Stomach (tissue), 4 donors: ENCODE results near the gene SEMA5A.

Source experiments
- POLR2A ChIP-seq, 4 donors: fragments of 450-650 bp; IDR thresholded peaks; one replicate each; pipeline ENCODE4 v1.6.1; 2016; ENCODE audit warnings: antibody characterized with exemption in 4 of 4, control low read depth in 2 of 4, mild to moderate bottlenecking in 1 of 4, moderate library complexity in 1 of 4
- TF ChIP-seq, protein P1 (sequence below), 7 experiments: fragments of 450-650 bp in 4 of 7; fragments of 200-600 bp in 3 of 7; sonication (generic) in 3 of 7; IDR thresholded peaks; one replicate each; pipeline ENCODE4 v1.5.1; 2016 to 2019; ENCODE audit warnings: antibody characterized with exemption in 7 of 7, control low read depth in 2 of 7, mild to moderate bottlenecking in 1 of 7

DNA sequence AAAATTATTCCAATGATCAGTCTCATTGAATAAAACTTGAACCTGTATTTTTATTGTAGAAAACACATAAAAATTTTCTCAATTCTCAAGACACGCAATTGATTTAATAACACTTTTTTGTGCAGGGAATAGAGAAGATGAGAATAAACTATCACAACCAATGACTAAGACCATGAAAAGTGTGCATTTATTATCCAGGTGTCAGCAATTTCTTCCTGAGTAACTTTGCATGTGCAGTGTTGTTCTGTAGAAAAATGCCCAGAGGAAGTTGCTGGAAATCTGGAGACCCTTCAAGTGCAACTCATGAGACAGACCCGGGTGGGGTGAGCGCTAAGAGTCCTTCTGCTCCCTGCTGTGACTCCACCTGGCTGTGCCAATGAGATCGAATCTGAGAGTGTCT lies 405.7 kb downstream of the SEMA5A start:
- no peak for TF ChIP-seq POLR2A (IDR thresholded peaks at IDR 0.05)
- TF ChIP-seq, protein P1, sequence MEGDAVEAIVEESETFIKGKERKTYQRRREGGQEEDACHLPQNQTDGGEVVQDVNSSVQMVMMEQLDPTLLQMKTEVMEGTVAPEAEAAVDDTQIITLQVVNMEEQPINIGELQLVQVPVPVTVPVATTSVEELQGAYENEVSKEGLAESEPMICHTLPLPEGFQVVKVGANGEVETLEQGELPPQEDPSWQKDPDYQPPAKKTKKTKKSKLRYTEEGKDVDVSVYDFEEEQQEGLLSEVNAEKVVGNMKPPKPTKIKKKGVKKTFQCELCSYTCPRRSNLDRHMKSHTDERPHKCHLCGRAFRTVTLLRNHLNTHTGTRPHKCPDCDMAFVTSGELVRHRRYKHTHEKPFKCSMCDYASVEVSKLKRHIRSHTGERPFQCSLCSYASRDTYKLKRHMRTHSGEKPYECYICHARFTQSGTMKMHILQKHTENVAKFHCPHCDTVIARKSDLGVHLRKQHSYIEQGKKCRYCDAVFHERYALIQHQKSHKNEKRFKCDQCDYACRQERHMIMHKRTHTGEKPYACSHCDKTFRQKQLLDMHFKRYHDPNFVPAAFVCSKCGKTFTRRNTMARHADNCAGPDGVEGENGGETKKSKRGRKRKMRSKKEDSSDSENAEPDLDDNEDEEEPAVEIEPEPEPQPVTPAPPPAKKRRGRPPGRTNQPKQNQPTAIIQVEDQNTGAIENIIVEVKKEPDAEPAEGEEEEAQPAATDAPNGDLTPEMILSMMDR (IDR thresholded peaks at IDR 0.05): no peak
